ENCODE data around the gene SUPT20HL1.
"Not testable (repeated sequence)": the region's sequence is repeated elsewhere in the genome, so short reads cannot be mapped to it uniquely, and the experiment has no call there.

Gene SUPT20HL1

GRCh38 chrX:24360272-24360671, at the start of gene SUPT20HL1:
Gene SUPT20HL1, plus strand, starts transcription at chrX:24360639. Its CDS starts 2,122 bp downstream, at chrX:24362761.
- no peak for DNase-seq

GRCh38 chrX:24310916-24311315, 49.5 kb upstream of the SUPT20HL1 start:
- DNase-seq: not testable (repeated sequence)

- not testable (repeated sequence) for DNase-seq
Measured at GRCh38 chrX:24311507-24312248, 48.8 kb upstream of the SUPT20HL1 start.

GRCh38 chrX:24312249-24312607, 48.2 kb upstream of the SUPT20HL1 start:
- DNase-seq: not testable (repeated sequence)

- DNase-seq: no peak
Measured at GRCh38 chrX:24314019-24314635, 46.3 kb upstream of the SUPT20HL1 start, which contains the start of gene SUPT20HL2. Gene SUPT20HL2, minus strand, starts transcription at chrX:24314069. Its CDS starts 754 bp downstream, at chrX:24313315.

GRCh38 chrX:24316111-24316510, 44.3 kb upstream of the SUPT20HL1 start:
- no peak for DNase-seq

- no peak for DNase-seq
Measured at GRCh38 chrX:24317567-24317966, 42.9 kb upstream of the SUPT20HL1 start.

- DNase-seq: no peak
Measured at GRCh38 chrX:24321741-24322395, 38.6 kb upstream of the SUPT20HL1 start.

- DNase-seq: no peak
Measured at GRCh38 chrX:24325231-24325630, 35.2 kb upstream of the SUPT20HL1 start.

GRCh38 chrX:24332878-24333277, 27.6 kb upstream of the SUPT20HL1 start:
- no peak for DNase-seq

- DNase-seq: no peak
Measured at GRCh38 chrX:24333371-24333770, 27.1 kb upstream of the SUPT20HL1 start.

- no peak for DNase-seq
Measured at GRCh38 chrX:24334461-24334860, 26.0 kb upstream of the SUPT20HL1 start.

- DNase-seq: no peak
Measured at GRCh38 chrX:24335871-24336270, 24.6 kb upstream of the SUPT20HL1 start.

GRCh38 chrX:24339911-24340310, 20.5 kb upstream of the SUPT20HL1 start:
- DNase-seq: no peak

GRCh38 chrX:24340501-24340900, 19.9 kb upstream of the SUPT20HL1 start:
- DNase-seq: no peak

- DNase-seq: no peak
Measured at GRCh38 chrX:24341795-24342194, 18.6 kb upstream of the SUPT20HL1 start.

GRCh38 chrX:24343719-24344118, 16.7 kb upstream of the SUPT20HL1 start:
- no peak for DNase-seq

- DNase-seq: no peak
Measured at GRCh38 chrX:24347881-24348280, 12.6 kb upstream of the SUPT20HL1 start.

- no peak for DNase-seq
Measured at GRCh38 chrX:24350217-24350616, 10.2 kb upstream of the SUPT20HL1 start.

- DNase-seq: no peak
Measured at GRCh38 chrX:24355095-24355494, 5.3 kb upstream of the SUPT20HL1 start.

- no peak for DNase-seq
Measured at GRCh38 chrX:24357106-24357505, 3.3 kb upstream of the SUPT20HL1 start.

GRCh38 chrX:24362089-24362745, 1.8 kb downstream of the SUPT20HL1 start:
- DNase-seq: not testable (repeated sequence)

GRCh38 chrX:24363432-24364181, 3.2 kb downstream of the SUPT20HL1 start:
- not testable (repeated sequence) for DNase-seq
